Mucosa of stomach (tissue), 1 donor: ENCODE data around the gene ANO4.

Source experiments
- H3K27me3 ChIP-seq: one replicate; pipeline ENCODE4 v1.7.0; 2013; ENCODE audit warnings: mild to moderate bottlenecking, low read length; ENCODE audit not compliant: control insufficient read depth, insufficient read depth
- H3K36me3 ChIP-seq: one replicate; pipeline ENCODE4 v1.7.0; 2013; ENCODE audit warnings: low read length; ENCODE audit not compliant: control insufficient read depth, insufficient read depth
- H3K4me1 ChIP-seq: one replicate; pipeline ENCODE4 v1.7.0; 2013; ENCODE audit warnings: mild to moderate bottlenecking, low read length; ENCODE audit not compliant: control insufficient read depth, insufficient read depth
- H3K4me3 ChIP-seq: one replicate; pipeline ENCODE4 v1.7.0; 2013; ENCODE audit warnings: low read length
- H3K9ac ChIP-seq: one replicate; pipeline ENCODE4 v1.7.0; 2013; ENCODE audit warnings: mild to moderate bottlenecking, low read length, moderate library complexity
- H3K9me3 ChIP-seq: one replicate; pipeline ENCODE4 v1.7.0; 2013; ENCODE audit warnings: mild to moderate bottlenecking, low read length, moderate library complexity; ENCODE audit not compliant: control insufficient read depth
- donor health status: Pancreatic carcinoma.

The ANO4 gene

GRCh38 chr12:100895192-100895591 is 100.6 kb downstream of the ANO4 start:
- no peaks in the 10 kb centered on the region for H3K36me3 ChIP-seq
- no peaks in the 10 kb centered on the region for H3K9me3 ChIP-seq
- no peak overlapping the region for H3K9ac ChIP-seq
- no peaks in the 10 kb centered on the region for H3K4me1 ChIP-seq
- H3K27me3 ChIP-seq, result no peaks in the 10 kb centered on the region
- H3K4me3 ChIP-seq, result no peak overlapping the region

- no peaks in the 10 kb centered on the region for H3K9me3 ChIP-seq
- no peaks in the 10 kb centered on the region for H3K27me3 ChIP-seq
- H3K36me3 ChIP-seq, result no peaks in the 10 kb centered on the region
- no peak overlapping the region for H3K9ac ChIP-seq
- no peaks in the 10 kb centered on the region for H3K4me1 ChIP-seq
- no peak overlapping the region for H3K4me3 ChIP-seq
Measured at GRCh38 chr12:100896192-100896591, 101.6 kb downstream of the ANO4 start.

GRCh38 chr12:100897240-100897639 is 102.7 kb downstream of the ANO4 start:
- H3K9ac ChIP-seq, result no peak overlapping the region
- no peaks in the 10 kb centered on the region for H3K36me3 ChIP-seq
- H3K9me3 ChIP-seq, result no peaks in the 10 kb centered on the region
- no peak overlapping the region for H3K4me3 ChIP-seq
- H3K27me3 ChIP-seq, result no peaks in the 10 kb centered on the region
- no peaks in the 10 kb centered on the region for H3K4me1 ChIP-seq

GRCh38 chr12:100899301-100899700 is 104.7 kb downstream of the ANO4 start:
- H3K9ac ChIP-seq, result no peak overlapping the region
- no peaks in the 10 kb centered on the region for H3K36me3 ChIP-seq
- H3K27me3 ChIP-seq, result no peaks in the 10 kb centered on the region
- H3K9me3 ChIP-seq, result no peaks in the 10 kb centered on the region
- no peaks in the 10 kb centered on the region for H3K4me1 ChIP-seq
- no peak overlapping the region for H3K4me3 ChIP-seq

GRCh38 chr12:100900808-100901207 is 106.2 kb downstream of the ANO4 start:
- Histone ChIP-seq H3K4me3 (no peak overlapping the region), H3K9ac (no peak overlapping the region), H3K4me1 (no peaks in the 10 kb centered on the region), H3K9me3 (no peaks in the 10 kb centered on the region), H3K36me3 (no peaks in the 10 kb centered on the region), H3K27me3 (no peaks in the 10 kb centered on the region)

- H3K4me1 ChIP-seq, result no peaks in the 10 kb centered on the region
- no peak overlapping the region for H3K9ac ChIP-seq
- no peaks in the 10 kb centered on the region for H3K36me3 ChIP-seq
- H3K9me3 ChIP-seq, result no peaks in the 10 kb centered on the region
- no peaks in the 10 kb centered on the region for H3K27me3 ChIP-seq
- no peak overlapping the region for H3K4me3 ChIP-seq
Measured at GRCh38 chr12:100901266-100901665, 106.7 kb downstream of the ANO4 start.

- no peak overlapping the region for H3K9ac ChIP-seq
- no peaks in the 10 kb centered on the region for H3K27me3 ChIP-seq
Measured at GRCh38 chr12:100904270-100904669, 109.7 kb downstream of the ANO4 start.

GRCh38 chr12:100908501-100908900 is 113.9 kb downstream of the ANO4 start:
- Histone ChIP-seq H3K9ac (no peak overlapping the region), H3K36me3 (no peaks in the 10 kb centered on the region), H3K4me1 (no peaks in the 10 kb centered on the region), H3K4me3 (no peak overlapping the region), H3K27me3 (no peaks in the 10 kb centered on the region), H3K9me3 (no peaks in the 10 kb centered on the region)

More at GRCh38 chr12:100904270-100904669, 109.7 kb downstream of the ANO4 start:
- H3K9me3 ChIP-seq, result no peaks in the 10 kb centered on the region
- H3K4me1 ChIP-seq, result no peaks in the 10 kb centered on the region
- no peaks in the 10 kb centered on the region for H3K36me3 ChIP-seq
- H3K4me3 ChIP-seq, result no peak overlapping the region

GRCh38 chr12:100913872-100914592 is 119.5 kb downstream of the ANO4 start:
- Histone ChIP-seq H3K27me3 (no peaks in the 10 kb centered on the region), H3K4me1 (no peaks in the 10 kb centered on the region), H3K9me3 (no peaks in the 10 kb centered on the region), H3K4me3 (no peak overlapping the region), H3K9ac (no peak overlapping the region), H3K36me3 (no peaks in the 10 kb centered on the region)

- H3K9me3 ChIP-seq, result no peaks in the 10 kb centered on the region
- H3K36me3 ChIP-seq, result no peaks in the 10 kb centered on the region
- no peaks in the 10 kb centered on the region for H3K4me1 ChIP-seq
- H3K9ac ChIP-seq, result no peak overlapping the region
- no peak overlapping the region for H3K4me3 ChIP-seq
- H3K27me3 ChIP-seq, result no peaks in the 10 kb centered on the region
Measured at GRCh38 chr12:100919116-100919515, 124.5 kb downstream of the ANO4 start.

- no peaks in the 10 kb centered on the region for H3K9me3 ChIP-seq
- H3K4me1 ChIP-seq, result no peaks in the 10 kb centered on the region
- no peaks in the 10 kb centered on the region for H3K36me3 ChIP-seq
- H3K9ac ChIP-seq, result no peak overlapping the region
- no peaks in the 10 kb centered on the region for H3K27me3 ChIP-seq
- no peak overlapping the region for H3K4me3 ChIP-seq
Measured at GRCh38 chr12:100920493-100920892, 125.9 kb downstream of the ANO4 start.

GRCh38 chr12:100926669-100927248 is 132.2 kb downstream of the ANO4 start:
- H3K36me3 ChIP-seq, result no peaks in the 10 kb centered on the region
- no peaks in the 10 kb centered on the region for H3K27me3 ChIP-seq
- H3K9ac ChIP-seq, result no peak overlapping the region
- no peak overlapping the region for H3K4me3 ChIP-seq
- no peaks in the 10 kb centered on the region for H3K4me1 ChIP-seq
- H3K9me3 ChIP-seq, result no peaks in the 10 kb centered on the region
